HG03565 (cell line): Measurements from ENCODE around the gene LRP2.

Source experiments
- ATAC-seq: cut with Tn5 transposase; IDR thresholded peaks from one replicate; pipeline ENCODE4 v1.9.1; 2021; ENCODE audit warnings: mild to moderate bottlenecking, moderate library complexity; ENCODE audit not compliant: unreplicated experiment

LRP2 gene

GRCh38 chr2:169247211-169247610 is 115.1 kb downstream of the LRP2 start:
- ATAC-seq = no peak

DNA sequence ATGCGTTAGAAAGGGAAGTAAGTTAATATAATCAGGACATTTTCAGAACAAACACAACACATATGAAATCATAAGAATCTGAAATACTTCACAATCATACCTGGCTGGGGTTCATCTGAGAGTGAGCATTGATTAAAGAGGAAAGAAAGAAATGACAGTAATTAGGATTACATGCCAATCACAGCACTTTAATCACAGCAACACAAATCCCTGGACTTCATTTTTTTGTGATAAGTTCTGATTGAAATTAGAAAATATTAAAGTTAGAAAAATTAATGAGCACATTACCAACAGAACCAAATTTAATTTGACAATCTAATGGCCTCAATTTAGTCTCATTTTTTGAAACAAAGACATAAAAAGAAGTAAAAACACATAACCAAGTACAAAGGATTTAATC is 121.9 kb downstream of the LRP2 start:
- no peak for ATAC-seq

GRCh38 chr2:169237939-169238338 is 124.4 kb downstream of the LRP2 start:
- ATAC-seq = no peak

- no peak for ATAC-seq
These were observed 125.0 kb downstream of the LRP2 start for GRCh38 chr2:169237286-169237685.

GRCh38 chr2:169232551-169233154 is 129.7 kb downstream of the LRP2 start:
- no peak for ATAC-seq

- ATAC-seq = no peak
These were observed 132.1 kb downstream of the LRP2 start for GRCh38 chr2:169230204-169230603.

GRCh38 chr2:169229590-169229989 is 132.7 kb downstream of the LRP2 start:
- ATAC-seq = no peak

- no peak for ATAC-seq
These were observed 136.4 kb downstream of the LRP2 start for GRCh38 chr2:169225906-169226305.

DNA sequence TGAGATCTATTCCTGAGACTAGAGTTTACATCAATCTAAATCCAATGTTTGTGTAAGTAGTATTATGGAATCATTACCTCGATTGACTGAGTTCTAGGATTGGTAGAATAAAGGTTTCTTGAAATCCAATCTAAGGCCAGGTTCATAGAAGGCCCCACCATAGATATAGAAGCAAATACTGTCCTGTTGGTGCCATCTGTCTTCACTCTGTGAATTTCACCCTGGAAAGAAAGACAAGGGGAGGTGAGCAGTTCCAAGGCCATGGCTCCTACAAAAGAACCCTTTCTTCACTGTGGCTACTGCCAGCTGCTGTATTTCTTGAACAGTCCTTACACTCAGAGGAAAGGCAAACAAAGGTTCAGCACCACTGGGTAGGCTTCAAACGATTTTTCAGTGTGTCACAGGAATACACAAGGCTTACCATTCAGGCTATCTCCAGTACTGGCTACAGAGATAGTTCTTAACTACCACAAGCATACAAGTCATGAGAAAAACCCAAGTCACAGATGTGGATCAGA is 137.0 kb downstream of the LRP2 start:
- ATAC-seq = no peak

DNA sequence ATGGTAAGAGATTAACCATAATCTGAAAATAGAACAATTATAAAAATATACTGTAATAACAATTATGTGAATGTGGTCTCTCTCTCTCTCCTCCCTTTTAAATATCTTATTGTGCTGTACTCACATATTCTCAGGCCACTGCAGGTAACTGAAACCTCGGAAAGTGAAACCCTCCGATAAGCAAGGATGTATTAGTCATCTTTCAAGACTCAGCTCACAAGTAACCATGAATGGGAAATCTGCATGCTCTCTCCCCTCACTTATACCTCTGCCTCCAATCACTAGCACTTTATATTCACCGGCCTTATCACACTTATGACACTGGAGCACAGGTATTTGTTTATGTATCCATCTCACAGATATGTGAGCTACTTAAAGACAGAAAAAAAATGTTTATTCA is 139.7 kb downstream of the LRP2 start:
- ATAC-seq = peak; percentile 84

DNA sequence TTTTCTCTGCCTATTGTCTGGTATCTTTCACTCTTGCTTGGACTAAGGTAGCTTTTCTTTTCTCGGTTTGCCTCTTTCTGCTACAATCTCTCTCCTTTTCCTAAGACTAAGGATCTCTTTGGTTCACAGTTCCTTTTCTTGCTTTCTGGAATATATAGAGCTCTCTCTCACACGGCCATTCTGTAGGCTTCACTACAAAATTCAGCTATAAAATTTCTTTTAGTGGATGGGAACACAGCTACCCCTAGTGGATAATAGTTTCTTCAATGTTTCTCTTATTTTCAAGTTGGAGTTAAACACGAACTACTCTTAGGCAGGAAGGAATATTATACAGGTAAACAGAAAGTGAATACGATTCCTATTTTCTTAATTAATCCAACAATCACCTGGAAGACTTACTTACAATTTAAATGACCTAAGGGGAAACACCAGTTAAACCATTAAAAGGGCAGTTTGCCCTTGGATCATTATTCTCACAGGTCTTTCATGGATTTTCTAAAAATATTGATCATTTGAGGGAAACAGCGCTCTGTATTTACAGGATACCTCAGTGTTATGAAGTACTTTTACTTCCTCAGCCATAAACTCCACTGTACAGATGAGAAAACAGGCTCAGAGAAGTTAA is 140.5 kb downstream of the LRP2 start:
- no peak for ATAC-seq

- ATAC-seq = no peak
These were observed 151.4 kb downstream of the LRP2 start for GRCh38 chr2:169210917-169211316.

- ATAC-seq = no peak
These were observed 154.3 kb downstream of the LRP2 start for GRCh38 chr2:169208026-169208425.

DNA sequence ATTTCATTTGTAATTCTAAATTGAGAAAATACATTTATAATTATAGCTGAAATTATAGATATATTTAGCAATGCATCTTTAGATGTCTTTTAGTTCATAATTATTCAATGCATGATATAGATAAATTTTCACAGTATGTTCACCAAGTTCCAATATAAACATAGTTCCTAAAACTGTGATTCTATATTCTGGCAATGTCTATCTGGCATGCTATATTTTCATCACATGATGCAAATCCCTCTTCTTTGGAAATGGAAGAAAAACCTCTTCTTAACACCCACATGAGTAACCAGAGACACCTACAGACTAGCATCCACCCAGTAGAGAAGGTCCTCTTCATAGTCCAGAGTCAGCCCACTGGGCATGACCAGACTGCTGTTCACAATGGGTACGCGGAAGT is 157.2 kb downstream of the LRP2 start:
- ATAC-seq = no peak

- ATAC-seq = no peak
These were observed 158.4 kb downstream of the LRP2 start for GRCh38 chr2:169203952-169204351.

- ATAC-seq = no peak
These were observed 161.6 kb downstream of the LRP2 start for GRCh38 chr2:169200756-169201155.

DNA sequence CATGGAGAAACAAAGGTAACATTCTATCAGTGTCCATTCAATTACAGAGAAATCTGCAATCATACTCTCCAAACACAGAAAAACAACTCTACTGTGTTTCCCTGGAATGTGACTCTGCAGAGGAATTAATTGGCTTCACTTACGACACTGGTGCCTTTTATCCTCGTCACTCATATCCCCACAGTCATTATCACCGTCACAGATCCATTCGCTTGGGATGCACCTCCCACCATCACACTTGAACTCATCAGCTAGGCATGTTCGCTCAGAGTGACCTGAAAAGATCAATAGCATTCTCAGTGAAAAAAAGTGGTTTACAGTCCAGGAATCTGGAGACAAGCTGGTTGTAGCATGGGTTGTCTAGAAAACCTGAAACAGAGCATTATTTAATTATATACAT is 168.7 kb downstream of the LRP2 start:
- ATAC-seq = no peak

GRCh38 chr2:169190197-169190775 is 172.0 kb downstream of the LRP2 start:
- no peak for ATAC-seq

DNA sequence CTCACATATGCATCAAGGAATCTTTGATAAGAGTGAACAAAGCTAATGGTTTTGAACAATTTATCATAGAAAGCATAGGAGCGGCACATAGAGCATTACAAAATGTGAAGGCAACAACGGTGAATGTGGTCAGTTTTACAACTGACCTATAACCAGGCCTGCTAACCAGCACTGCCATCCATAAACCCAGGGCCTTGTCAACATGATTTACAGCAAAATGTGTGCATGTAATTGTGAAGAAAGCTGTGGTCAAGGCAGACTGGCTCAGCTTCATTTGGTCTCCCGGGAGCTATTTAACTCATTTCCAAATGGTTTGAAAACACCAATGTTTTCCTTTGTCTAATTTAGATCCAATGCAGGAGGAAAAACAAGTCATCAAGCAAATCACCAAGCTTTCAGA is 173.2 kb downstream of the LRP2 start:
- ATAC-seq = no peak

DNA sequence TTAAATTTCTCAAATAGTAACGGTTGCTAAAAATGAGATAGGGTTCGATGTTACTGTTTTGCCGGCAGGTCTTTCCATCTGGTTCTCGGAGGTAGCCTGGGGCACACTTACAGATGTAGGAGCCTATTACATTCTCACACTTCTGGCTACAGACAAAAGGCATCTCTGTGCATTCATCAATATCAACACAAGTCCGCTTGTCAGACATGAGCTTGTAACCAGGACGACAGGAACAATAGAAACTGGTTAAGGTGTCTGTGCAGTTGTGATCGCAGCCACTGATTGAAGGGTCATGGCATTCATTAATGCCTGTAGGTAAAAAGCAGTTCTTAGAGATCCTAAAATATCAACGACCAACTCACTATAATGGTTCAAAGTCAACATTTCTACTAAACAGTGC is 176.6 kb downstream of the LRP2 start:
- no peak for ATAC-seq

DNA sequence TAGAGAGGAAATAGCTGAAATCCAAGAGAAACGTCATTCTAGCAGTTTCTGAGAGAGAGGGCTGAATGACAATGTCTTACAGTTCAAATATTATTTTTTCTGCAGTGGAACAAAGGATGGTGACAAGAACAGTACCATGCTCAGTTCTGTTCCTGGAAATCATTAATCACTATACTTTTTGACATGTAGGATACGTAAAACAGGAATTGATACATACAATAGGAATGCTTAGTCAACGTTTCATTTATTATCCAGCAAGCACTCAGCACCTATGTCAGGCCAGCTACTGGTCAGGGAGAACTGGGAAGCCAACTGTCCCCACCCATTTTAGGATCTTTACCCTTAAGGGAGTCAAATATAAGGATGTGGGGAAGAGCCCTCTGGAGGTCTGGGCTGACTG is 178.3 kb downstream of the LRP2 start:
- ATAC-seq = no peak

- no peak for ATAC-seq
These were observed 179.8 kb downstream of the LRP2 start for GRCh38 chr2:169182573-169182972.
